Liver (tissue), 9 donors: ENCODE measurements around the gene COL12A1. TPM values are rescaled to one million over a fixed set of nuclear protein-coding genes. Genes with fewer than 3 reads are reported as not detected.

Source experiments
- DNase-seq: peaks from one replicate; pipeline ENCODE4 v3.0.0-alpha.2; 2017; ENCODE audit warnings: low spot score
- H3K27ac ChIP-seq, 2 donors: one replicate each; pipeline ENCODE4 v1.7.0; 2013; ENCODE audit warnings: inconsistent platforms in 2 of 2, low read length in 2 of 2, control low read depth in 1 of 2, low read depth in 1 of 2, mild to moderate bottlenecking in 1 of 2
- H3K27me3 ChIP-seq, 4 donors: one replicate each; pipeline versions ENCODE4 v1.6.1 to v1.7.0; 2013; ENCODE audit warnings: low read length in 3 of 4, inconsistent platforms in 1 of 4, mild to moderate bottlenecking in 1 of 4, moderate library complexity in 1 of 4; ENCODE audit not compliant: control insufficient read depth in 4 of 4, insufficient read depth in 4 of 4
- H3K36me3 ChIP-seq, 4 donors: one replicate each; pipeline versions ENCODE4 v1.6.1 to v1.7.0; 2013; ENCODE audit warnings: low read length in 3 of 4, mild to moderate bottlenecking in 3 of 4, low read depth in 1 of 4, moderate library complexity in 1 of 4; ENCODE audit not compliant: control insufficient read depth in 4 of 4, insufficient read depth in 3 of 4
- H3K4me1 ChIP-seq, 4 donors: one replicate each; pipeline versions ENCODE4 v1.6.1 to v1.7.0; 2013; ENCODE audit warnings: low read length in 3 of 4, mild to moderate bottlenecking in 3 of 4, moderate library complexity in 1 of 4; ENCODE audit not compliant: control insufficient read depth in 4 of 4, insufficient read depth in 4 of 4
- H3K4me3 ChIP-seq, 3 donors: one replicate each; pipeline versions ENCODE4 v1.6.1 to v1.7.0; 2013; ENCODE audit warnings: low read length in 3 of 3, control low read depth in 1 of 3, low read depth in 1 of 3, mild to moderate bottlenecking in 1 of 3
- H3K9ac ChIP-seq, 2 donors: one replicate each; pipeline ENCODE4 v1.7.0; 2013; ENCODE audit warnings: low read length in 2 of 2, mild to moderate bottlenecking in 2 of 2, moderate library complexity in 2 of 2, control low read depth in 1 of 2, low read depth in 1 of 2
- H3K9me3 ChIP-seq, 4 donors: one replicate each; pipeline versions ENCODE4 v1.6.1 to v1.7.0; 2013; ENCODE audit warnings: low read length in 3 of 4; ENCODE audit not compliant: control insufficient read depth in 4 of 4
- ATF3 ChIP-seq: IDR thresholded peaks from 2 replicates; pipeline ENCODE4 v1.6.1; 2016; ENCODE audit warnings: antibody characterized with exemption
- CTCF ChIP-seq: fragments of 150-350 bp; IDR thresholded peaks from 2 replicates; pipeline ENCODE4 v1.5.1; 2017; ENCODE audit warnings: improper control_type of control experiment, low read depth, low read length; ENCODE audit not compliant: missing input control
- EGR1 ChIP-seq, 2 donors: IDR thresholded peaks; 2 replicates each; pipeline ENCODE4 v1.6.1; 2016 to 2018; ENCODE audit warnings: antibody characterized with exemption in 2 of 2, low read depth in 2 of 2
- FOXA1 ChIP-seq: IDR thresholded peaks from 2 replicates; pipeline ENCODE4 v1.6.1; 2016; ENCODE audit warnings: antibody characterized with exemption
- FOXA2 ChIP-seq: IDR thresholded peaks from 2 replicates; pipeline ENCODE4 v1.6.1; 2016; ENCODE audit warnings: antibody characterized with exemption
- GABPA ChIP-seq, 2 donors: IDR thresholded peaks in 1 of 2; conservative IDR thresholded peaks in 1 of 2; 2 replicates each; pipeline ENCODE4 v1.6.1; 2016; ENCODE audit warnings: antibody characterized with exemption in 2 of 2, mild to moderate bottlenecking in 1 of 2, moderate library complexity in 1 of 2
- HNF4A ChIP-seq, 2 donors: conservative IDR thresholded peaks; 2 replicates each; pipeline ENCODE4 v1.6.1; 2016; ENCODE audit warnings: antibody characterized with exemption in 2 of 2, mild to moderate bottlenecking in 2 of 2
- JUND ChIP-seq, 2 donors: IDR thresholded peaks; 2 replicates each; pipeline ENCODE4 v1.6.1; 2016; ENCODE audit warnings: antibody characterized with exemption in 2 of 2
- NR2F2 ChIP-seq: IDR thresholded peaks from 2 replicates; pipeline ENCODE4 v1.6.1; 2016; ENCODE audit warnings: antibody characterized with exemption
- RAD21 ChIP-seq, 2 donors: IDR thresholded peaks; 2 replicates each; pipeline ENCODE4 v1.6.1; 2016; ENCODE audit warnings: antibody characterized with exemption in 2 of 2, mild to moderate bottlenecking in 2 of 2
- REST ChIP-seq: IDR thresholded peaks from 2 replicates; pipeline ENCODE4 v1.6.1; 2016; ENCODE audit warnings: antibody characterized with exemption, mild to moderate bottlenecking
- RXRA ChIP-seq, 2 donors: IDR thresholded peaks; 2 replicates each; pipeline ENCODE4 v1.6.1; 2017 to 2018; ENCODE audit warnings: antibody characterized with exemption in 2 of 2, mild to moderate bottlenecking in 1 of 2
- SP1 ChIP-seq: IDR thresholded peaks from 2 replicates; pipeline ENCODE4 v1.6.1; 2018; ENCODE audit warnings: antibody characterized with exemption, mild to moderate bottlenecking
- TAF1 ChIP-seq: conservative IDR thresholded peaks from 2 replicates; pipeline ENCODE4 v1.6.1; 2016; ENCODE audit warnings: antibody characterized with exemption, mild to moderate bottlenecking
- YY1 ChIP-seq: IDR thresholded peaks from 2 replicates; pipeline ENCODE4 v1.6.1; 2016; ENCODE audit warnings: antibody characterized with exemption, mild to moderate bottlenecking
- ZBTB33 ChIP-seq: IDR thresholded peaks from 2 replicates; pipeline ENCODE4 v1.6.1; 2016; ENCODE audit warnings: antibody characterized with exemption
- WGBS: extraction: QIAGEN DNeasy Blood & Tissue Kit; methylation state at CpG from one replicate; pipeline ENCODE4 v1.1.7; 2013; 5-methylcytosine and 5-hydroxymethylcytosine counted together
- polyA plus RNA-seq, 2 donors: library from polyadenylated mRNA; stranded (reverse) in 1 of 2; unstranded in 1 of 2; fragments of 200-250 nt in 1 of 2; fragments of >200 nt in 1 of 2; fragmentation: Nextera tagmentation in 1 of 2; extraction: Ambion mirVana in 1 of 2; gene quantifications; one replicate each; pipeline versions ENCODE4 v1.2.1 to v1.2.3, GENCODE V29; 2013 to 2015
- total RNA-seq, 2 donors: library from RNA; depleted of rRNA; stranded (reverse); fragments of >200 nt; gene quantifications; one replicate each; pipeline ENCODE4 v1.2.3, GENCODE V29; 2014
- donor health status: healthy.
- donor health status: healthy.
- donor health status: healthy.
- donor health status: healthy.
- donor health status: healthy.

Gene COL12A1
- total and polyA plus RNA-seq, 4 donors: 0.15 to 5.1 (median 1.8) TPM

GRCh38 chr6:75145211-75145610 is 60.6 kb downstream of the COL12A1 start:
- Histone ChIP-seq H3K27ac (no peak overlapping the region), H3K9me3 (peaks cover 0 to 1% (median 0%) of the 10 kb centered on the region in 4 donors), H3K4me1 (no peaks in the 10 kb centered on the region), H3K27me3 (peaks cover 0 to 6% (median 0%) of the 10 kb centered on the region in 4 donors), H3K36me3 (no peaks in the 10 kb centered on the region), H3K4me3 (no peak overlapping the region), H3K9ac (no peak overlapping the region)
- WGBS: 72% methylated on average over 4 of the region's 4 CpGs
- no peak for DNase-seq
- TF ChIP-seq SP1 (no peak), ZBTB33 (no peak), FOXA2 (no peak), JUND (IDR thresholded peaks at IDR 0.05) (no peak), NR2F2 (no peak), YY1 (no peak), HNF4A (conservative IDR thresholded peaks at IDR 0.05) (no peak), RAD21 (IDR thresholded peaks at IDR 0.05) (no peak), ATF3 (no peak), EGR1 (IDR thresholded peaks at IDR 0.05; ENCODE audit: low read depth in 2 of 2) (no peak), TAF1 (no peak), FOXA1 (no peak)

GRCh38 chr6:75144386-75144785 is 61.5 kb downstream of the COL12A1 start:
- peaks cover 0 to 6% (median 0%) of the 10 kb centered on the region in 4 donors for H3K27me3 ChIP-seq
- no peak overlapping the region for H3K4me3 ChIP-seq
- H3K9me3 ChIP-seq: peaks cover 0 to 1% (median 0%) of the 10 kb centered on the region in 4 donors
- TF ChIP-seq FOXA1: no peak
- no peak for TF ChIP-seq TAF1
- no peak for TF ChIP-seq FOXA2
- TF ChIP-seq JUND (IDR thresholded peaks at IDR 0.05): no peak
- TF ChIP-seq RAD21 (IDR thresholded peaks at IDR 0.05): no peak
- no peak for TF ChIP-seq HNF4A (conservative IDR thresholded peaks at IDR 0.05)
- no peak for TF ChIP-seq YY1
- no peak for TF ChIP-seq REST
- TF ChIP-seq EGR1 (IDR thresholded peaks at IDR 0.05; ENCODE audit: low read depth in 2 of 2): no peak
- TF ChIP-seq RXRA (IDR thresholded peaks at IDR 0.05): no peak
- TF ChIP-seq CTCF: no peak
- no peak for TF ChIP-seq NR2F2
- no peak for TF ChIP-seq SP1
- TF ChIP-seq ATF3: no peak
- TF ChIP-seq GABPA (IDR thresholded peaks at IDR 0.05 in 1 of 2, conservative IDR thresholded peaks at IDR 0.05 in 1 of 2): no peak
- no peak overlapping the region for H3K27ac ChIP-seq
- 76% methylated on average over 1 of the region's 1 CpG for WGBS
- H3K36me3 ChIP-seq: no peaks in the 10 kb centered on the region
- DNase-seq: no peak
- no peaks in the 10 kb centered on the region for H3K4me1 ChIP-seq
- H3K9ac ChIP-seq: no peak overlapping the region
